ENCODE results near the gene CYP2S1.

The CYP2S1 gene

DNA sequence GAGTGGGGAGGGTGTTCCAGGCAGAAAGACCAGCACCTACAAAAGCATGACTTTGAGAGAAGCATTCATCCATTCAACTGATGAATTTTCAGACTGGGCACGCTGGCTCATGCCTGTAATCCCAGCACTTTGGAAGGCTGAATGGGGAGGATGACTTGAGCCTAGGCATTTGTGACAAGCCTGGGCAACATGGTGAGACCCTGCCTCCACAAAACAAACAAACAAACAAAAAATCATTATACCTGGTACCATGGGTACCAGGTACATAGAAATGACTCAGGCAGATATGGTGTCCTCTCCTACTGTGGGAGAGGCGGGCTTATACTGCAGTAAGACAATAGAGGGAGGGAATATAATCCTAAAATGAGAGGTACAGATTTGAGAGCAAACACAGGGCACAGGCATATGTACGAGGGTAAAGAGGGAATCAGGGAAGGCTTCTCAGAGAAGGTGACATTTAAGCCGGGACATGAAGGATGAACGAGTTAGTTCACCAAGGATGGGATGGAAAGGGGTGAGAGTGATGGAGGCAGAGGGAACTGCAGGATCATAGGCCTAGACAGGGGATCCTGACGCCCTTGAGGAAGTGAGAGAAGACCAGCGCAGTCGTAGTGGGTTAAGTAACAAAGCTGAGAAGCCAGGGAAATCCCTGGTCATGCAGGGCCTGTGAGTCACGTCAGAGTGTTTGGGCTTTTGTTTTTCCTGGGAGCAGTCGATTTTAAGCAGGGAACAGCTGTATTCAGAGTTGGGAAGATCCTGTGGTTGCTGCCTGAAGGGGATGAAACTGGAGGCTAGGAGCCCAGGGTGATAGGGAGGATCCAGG is 2.9 kb downstream of the CYP2S1 start:
- no peak for FAIRE-seq

DNA sequence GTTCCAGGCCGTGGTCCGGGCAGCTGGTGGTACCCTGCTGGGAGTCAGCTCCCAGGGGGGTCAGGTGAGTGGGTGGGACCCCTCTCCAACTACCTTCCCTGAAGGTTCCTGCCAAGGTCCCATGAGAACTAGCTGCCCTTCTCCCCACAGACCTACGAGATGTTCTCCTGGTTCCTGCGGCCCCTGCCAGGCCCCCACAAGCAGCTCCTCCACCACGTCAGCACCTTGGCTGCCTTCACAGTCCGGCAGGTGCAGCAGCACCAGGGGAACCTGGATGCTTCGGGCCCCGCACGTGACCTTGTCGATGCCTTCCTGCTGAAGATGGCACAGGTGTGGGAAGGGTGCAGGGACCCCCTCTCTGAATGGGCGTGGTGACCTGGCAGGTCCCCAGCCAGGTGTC is 5.5 kb downstream of the CYP2S1 start:
- no peak for FAIRE-seq

DNA sequence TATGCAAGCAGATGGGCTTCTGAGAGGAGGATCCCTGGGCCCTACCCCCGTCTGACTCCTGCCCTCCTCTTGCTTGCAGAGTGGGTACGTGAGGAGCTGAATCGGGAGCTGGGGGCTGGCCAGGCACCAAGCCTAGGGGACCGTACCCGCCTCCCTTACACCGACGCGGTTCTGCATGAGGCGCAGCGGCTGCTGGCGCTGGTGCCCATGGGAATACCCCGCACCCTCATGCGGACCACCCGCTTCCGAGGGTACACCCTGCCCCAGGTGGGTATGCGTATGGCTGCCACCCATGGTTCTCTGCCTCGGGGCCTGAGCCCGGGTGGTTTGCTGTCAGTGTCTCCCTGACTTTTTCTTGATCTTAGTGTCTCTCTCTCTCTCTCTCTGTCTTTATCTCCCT is 10.4 kb downstream of the CYP2S1 start:
- no peak for FAIRE-seq

DNA sequence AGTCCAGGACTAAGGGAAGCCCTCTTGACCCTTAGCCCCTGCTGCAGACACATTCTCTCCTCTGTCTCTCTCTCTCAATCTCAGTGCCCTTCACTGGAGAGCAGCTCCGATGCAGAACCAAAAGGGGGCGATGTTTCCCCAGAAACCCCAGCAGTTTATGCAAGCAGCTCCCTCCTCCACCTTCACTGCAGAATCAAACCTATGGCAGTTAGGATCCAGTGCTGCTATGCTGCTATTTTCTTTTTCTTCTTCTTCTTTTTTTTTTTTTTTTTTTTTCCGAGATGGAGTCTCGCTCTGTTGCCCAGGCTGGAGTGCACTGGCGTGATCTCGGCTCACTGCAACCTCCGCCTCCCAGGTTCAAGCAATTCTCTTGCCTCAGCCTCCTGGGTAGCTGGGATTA is 11.3 kb downstream of the CYP2S1 start:
- FAIRE-seq, result peak; percentile 30

DNA sequence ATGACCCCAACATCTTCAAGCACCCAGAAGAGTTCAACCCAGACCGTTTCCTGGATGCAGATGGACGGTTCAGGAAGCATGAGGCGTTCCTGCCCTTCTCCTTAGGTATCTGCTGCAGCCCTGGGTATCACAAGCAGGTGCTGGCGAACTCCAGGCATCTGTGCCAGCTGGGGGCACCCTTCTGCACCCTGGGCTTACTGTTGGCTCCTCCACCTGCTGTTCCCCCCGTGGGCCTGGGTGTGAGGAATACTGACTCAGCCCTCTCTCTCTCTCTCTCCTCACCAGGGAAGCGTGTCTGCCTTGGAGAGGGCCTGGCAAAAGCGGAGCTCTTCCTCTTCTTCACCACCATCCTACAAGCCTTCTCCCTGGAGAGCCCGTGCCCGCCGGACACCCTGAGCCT is 13.0 kb downstream of the CYP2S1 start:
- FAIRE-seq, result no peak

DNA sequence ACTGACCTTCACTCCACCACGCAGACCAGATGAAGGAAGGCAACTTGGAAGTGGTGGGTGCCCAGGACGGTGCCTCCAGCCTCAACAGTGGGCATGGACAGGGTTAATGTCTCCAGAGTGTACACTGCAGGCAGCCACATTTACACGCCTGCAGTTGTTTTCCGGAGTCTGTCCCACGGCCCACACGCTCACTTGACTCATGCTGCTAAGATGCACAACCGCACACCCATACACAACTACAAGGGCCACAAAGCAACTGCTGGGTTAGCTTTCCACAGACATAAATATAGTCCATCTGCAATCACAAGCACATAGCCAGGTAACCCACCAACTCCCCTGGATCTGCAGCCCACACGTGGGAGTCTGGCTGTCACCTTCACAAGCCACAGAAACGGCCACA is 13.4 kb downstream of the CYP2S1 start:
- no peak for FAIRE-seq

DNA sequence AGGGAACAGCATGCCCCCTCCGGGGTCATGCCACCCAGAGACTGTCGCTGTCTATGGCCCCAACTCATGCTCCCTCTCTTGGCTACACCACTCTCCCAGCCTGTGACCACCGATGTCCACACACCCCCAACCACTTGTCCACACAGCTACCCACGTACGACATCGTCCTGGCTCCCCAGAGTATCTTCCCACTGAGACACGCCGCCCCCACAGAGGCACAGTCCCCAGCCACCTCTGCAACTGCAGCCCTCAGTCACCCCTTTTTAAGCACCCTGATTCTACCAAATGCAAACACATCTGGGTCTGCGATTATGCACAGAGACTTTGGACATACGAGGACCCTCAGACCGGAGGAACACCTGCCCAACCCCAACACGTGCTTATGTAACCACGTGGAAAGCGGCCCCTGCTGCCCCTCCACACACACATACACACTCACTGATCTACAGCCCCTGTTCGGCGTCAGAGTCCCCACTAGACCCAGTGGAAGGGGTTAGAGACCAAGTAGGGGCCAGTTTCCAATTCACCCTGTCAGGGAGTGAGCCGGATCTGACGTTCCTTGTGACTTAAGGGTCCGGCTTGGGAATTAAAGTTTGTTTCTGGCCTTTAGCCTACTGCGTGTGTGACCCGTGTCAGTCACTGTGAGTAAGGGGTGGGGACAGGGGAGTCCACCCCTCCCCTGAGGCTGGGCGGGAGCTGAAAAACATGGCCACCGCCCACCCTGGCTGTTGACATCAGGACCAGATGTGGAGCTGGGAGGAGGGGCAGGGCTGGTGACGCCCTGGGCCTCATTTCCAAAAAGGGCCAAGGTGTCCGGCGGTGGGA is 14.1 kb downstream of the CYP2S1 start:
- no peak for FAIRE-seq

DNA sequence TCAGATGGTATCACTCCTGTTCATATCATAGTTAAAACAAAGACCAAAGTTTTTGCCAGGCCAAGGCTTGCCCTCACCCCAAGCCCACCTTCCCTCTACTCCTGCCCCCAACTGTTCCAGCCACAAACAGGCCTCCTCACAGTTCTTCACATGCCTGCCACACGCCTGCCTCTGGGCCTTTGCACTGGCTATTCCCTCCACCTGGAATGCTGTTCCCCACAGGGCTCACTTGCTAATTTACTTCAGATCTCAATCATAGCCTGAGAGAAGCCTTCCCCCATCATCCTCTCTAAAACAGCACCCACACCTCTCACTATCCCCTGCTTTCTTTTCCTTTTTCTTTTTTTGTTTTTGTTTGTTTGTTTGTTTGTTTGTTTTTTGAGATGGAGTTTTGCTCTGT is 21.1 kb downstream of the CYP2S1 start:
- FAIRE-seq, result no peak

DNA sequence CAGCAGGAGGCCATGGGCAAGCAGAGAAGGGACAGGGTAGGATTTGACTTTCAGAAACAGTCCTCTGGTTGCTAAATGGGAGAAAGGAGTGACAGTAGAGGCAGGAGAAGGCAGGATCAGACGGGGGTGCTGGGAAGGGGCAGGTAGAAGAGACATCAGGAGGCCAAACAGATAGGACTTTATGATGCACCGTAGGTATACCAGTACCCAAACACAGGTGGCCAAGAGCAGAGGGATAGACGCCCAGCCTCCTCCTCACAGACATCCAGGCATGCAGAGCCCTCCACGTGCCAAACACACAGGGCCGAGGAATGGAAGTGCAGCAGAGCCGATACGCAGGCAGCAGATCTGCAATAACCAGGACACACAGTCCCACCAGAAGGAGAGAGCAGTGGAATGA is 24.7 kb downstream of the CYP2S1 start:
- FAIRE-seq, result no peak

DNA sequence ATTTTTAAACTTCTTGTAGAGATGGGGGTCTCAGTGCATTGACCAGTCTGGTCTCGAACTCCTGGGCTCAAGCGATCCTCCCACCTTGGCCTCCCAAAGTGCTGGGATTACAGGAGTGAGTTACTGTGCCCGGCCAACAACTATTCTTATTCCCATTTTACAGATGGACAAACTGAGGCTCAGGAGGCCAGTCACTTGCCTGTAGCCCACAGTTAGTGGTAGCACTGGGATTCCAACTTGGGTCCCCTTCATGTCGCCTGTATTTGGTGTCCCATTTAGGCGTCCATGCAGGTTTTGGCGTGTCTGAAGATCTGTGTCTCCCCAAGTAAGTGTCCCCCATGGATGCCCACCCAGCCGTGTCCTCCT is 25.2 kb downstream of the CYP2S1 start:
- FAIRE-seq, result no peak

DNA sequence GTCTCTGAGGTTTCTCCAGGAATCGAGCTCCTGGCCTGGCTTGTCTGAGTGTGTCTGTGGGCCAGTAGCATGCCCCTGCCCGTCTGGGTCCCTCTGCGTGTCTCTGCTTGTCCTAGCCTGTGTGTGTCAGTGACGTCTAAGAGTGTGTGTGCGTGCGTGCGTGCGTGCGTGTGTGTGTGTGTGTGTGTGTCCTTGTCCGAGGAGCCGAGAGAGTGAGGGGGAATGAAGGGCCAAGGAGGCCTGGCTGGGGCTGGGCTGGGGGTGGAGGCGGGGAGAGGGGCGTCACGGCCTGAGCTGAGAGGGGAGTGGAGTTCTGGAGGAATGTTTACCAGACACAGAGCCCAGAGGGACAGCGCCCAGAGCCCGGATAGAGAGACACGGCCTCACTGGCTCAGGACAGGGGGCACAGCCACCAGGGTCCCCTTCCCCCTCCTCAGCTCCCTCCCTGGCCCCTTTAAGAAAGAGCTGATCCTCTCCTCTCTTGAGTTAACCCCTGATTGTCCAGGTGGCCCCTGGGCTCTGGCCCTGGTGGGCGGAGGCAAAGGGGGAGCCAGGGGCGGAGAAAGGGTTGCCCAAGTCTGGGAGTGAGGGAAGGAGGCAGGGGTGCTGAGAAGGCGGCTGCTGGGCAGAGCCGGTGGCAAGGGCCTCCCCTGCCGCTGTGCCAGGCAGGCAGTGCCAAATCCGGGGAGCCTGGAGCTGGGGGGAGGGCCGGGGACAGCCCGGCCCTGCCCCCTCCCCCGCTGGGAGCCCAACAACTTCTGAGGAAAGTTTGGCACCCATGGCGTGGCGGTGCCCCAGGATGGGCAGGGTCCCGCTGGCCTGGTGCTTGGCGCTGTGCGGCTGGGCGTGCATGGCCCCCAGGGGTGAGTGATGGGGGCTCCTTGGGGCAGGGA is 25.8 kb downstream of the CYP2S1 start, which contains the start of gene AXL:
AXL (plus strand) TSS at position 609 of the 893 bp plus-strand sequence; CDS start at position 779, 170 bp downstream.
- no peak for FAIRE-seq

DNA sequence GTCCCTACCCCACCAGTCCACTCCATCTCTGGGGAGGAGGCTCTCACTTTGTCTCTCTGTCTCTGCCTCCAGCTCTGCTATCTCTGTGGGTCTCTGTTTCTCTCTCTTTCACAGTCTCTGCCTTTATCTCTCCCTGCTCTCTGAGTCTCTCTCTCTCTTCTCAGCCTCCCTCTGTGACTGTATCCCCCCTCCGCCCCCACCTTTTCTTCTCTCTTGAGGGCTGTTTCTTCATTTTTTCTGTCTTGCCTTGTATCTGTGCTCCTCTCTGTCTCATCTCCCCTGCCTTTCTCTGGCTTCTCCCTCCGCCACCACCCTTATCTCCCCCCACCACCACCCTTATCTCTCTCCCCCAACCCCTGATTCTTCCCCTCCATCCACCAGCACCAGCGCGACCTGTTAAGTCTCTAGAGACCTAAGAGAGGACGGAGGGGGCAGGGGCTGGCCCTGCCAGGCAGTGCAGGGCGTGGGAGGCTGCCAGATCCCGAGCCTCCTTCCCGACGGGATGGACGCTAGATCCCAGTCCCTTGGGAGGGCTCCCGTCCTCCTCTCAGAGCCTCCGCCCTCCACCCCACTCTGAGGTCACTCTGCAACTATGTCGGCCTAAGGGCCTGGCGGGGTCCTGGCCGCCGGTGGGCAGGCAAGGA is 27.0 kb downstream of the CYP2S1 start:
- FAIRE-seq, result no peak

DNA sequence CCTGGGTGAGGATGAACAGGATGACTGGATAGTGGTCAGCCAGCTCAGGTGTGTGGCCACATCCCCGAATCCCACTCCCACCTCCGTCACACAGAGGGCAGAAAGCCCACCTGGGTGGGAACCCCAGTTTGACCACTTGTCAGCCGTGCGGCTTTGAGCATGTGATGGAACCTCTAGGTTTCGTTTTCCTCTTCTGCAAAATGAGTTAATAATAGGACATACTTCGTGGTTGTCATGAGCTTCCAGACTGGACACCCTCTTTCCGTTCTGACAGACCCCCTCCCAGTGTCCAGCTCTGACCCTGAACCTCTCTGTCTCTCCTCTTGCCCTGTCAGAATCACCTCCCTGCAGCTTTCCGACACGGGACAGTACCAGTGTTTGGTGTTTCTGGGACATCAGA is 27.8 kb downstream of the CYP2S1 start:
- FAIRE-seq, result no peak

DNA sequence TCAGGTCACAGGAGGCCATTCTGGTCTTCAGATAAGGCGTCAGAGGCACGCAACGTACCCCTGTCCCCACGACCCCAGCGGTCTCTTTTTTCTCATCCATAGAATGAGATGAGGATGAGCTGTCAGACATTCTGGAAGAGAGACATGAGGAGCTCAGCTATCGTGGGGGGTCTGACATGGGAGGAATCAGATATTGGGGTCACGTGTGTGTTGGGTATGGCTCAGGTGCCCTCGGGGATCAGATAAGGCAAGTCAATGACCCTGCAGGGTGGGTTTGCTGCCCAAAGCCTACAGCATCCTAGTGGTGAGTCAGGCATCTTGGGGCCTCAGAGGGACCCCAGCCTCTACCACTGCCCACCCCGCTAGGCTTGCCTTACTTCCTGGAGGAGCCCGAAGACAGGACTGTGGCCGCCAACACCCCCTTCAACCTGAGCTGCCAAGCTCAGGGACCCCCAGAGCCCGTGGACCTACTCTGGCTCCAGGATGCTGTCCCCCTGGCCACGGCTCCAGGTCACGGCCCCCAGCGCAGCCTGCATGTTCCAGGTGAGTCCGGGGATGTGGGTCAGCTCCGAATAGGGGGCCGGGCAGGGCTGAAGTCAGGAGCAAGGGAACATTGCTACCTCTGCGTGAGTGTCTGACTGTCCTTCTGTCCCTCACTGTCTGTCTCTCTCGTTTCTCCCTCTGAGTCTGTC is 28.6 kb downstream of the CYP2S1 start:
- no peak for FAIRE-seq

DNA sequence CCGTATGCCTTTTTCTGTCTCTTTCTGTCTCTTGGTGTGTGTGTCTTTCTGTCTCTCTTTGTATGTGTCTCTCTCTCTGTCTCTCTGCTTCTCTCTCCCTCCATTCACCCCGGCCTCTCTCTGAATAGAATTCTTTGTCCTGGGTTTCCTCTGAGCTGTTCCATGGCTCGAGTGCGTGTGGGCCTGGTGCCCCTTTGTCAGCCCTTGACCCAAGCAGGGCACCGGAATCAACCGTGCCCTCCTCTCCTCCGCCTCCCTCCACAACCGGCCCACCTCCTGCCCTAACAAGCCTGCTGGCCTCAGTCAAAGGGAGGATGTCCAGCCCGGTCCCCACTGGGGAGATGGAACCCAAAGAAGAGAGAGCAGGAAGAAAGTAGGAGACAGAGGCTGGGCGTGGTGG is 29.2 kb downstream of the CYP2S1 start:
- FAIRE-seq, result no peak

DNA sequence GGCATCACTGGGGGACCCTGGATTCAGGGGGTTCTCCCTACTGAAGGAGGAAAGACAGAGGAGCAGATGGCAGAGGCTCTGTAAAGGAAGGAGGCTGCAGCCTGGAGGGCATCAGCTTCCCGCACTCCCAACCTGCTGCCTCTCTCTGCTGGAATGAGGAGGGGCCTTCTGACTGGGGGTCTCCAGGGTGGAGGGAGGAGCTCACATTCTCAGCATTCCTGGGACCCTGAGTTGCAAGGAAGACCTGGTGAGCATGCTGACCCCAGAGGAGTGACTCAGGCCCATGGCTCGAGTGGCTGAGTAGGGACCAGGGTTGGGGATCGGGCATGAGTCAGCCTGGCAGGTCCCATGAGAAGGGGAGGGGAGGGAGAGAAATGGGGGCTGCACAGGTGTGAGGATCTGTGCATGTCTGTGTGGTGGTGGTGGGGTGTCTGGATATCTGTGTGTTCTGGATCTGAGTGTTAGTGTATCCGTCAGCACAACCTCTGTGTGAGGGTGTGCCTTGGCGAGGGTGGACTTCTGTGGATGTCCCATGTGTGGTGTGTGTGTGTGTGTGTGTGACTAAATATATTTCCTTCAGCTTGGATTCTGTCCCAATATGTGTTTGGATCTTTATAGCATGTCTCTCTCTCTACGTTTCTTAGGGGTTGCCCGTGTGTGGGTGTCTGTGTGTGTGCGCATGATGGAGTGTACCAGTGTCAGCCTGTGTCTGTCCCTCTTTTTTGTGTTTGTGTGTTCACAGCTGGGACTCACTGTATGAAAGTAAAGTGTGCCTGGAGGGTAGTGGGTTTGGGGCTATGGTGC is 30.6 kb downstream of the CYP2S1 start:
- no peak for FAIRE-seq

DNA sequence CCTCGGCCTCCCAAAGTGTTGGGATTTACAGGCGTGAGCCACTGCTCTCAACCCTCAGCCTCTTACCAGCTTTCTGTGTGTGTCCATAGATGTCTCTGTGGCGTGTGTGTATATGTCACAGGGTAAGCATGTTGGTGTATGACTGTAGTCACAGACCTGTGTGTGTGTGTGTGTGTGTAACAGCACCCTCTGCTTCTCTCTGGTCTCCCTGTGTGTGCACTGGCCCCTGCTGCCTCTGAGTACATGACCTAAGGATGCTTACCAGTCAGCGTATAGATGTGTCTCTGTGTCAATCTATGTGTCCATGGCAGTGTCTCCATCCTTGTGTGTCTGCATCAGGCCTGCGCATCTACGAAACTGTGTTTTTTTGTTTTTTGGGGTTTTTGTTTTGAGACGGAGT is 31.6 kb downstream of the CYP2S1 start:
- no peak for FAIRE-seq

DNA sequence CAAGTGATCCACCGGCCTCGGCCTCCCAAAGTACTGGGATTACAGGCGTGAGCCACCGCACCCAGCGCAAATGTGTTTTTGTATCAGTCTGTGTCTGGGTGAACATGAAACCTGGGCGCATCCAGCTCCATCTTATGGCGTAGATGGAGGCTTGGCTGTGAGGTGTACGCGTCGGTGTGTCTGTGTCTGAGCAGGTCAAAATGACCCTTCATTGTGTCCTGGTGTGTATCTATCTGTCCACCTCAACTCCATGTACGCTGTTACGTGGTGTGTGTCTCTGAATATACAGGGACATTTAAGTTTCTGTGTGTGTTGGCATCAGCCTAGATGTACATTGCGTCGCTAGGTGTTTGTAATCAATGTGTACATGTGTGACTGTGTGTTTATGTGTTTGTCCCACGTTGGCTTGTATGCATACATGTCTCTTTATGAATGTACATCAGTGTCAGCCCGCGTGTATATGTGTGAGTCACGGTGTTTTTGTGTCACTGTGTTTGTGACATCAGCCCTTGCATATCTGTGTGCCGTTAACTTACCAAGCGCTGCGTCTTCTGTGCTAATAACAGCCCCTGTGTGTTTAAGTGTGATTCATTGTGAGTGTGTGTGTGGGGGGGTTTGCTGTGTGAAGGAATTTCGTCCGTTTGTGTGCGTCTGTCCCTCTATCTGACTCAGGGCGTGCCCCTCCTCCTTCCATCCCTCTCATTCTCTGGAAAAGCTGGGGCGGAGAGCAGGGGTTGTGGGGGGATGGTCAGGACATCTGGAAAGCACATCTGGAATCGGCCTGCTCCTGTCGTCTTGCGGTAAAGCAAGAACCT is 32.4 kb downstream of the CYP2S1 start:
- FAIRE-seq, result no peak

DNA sequence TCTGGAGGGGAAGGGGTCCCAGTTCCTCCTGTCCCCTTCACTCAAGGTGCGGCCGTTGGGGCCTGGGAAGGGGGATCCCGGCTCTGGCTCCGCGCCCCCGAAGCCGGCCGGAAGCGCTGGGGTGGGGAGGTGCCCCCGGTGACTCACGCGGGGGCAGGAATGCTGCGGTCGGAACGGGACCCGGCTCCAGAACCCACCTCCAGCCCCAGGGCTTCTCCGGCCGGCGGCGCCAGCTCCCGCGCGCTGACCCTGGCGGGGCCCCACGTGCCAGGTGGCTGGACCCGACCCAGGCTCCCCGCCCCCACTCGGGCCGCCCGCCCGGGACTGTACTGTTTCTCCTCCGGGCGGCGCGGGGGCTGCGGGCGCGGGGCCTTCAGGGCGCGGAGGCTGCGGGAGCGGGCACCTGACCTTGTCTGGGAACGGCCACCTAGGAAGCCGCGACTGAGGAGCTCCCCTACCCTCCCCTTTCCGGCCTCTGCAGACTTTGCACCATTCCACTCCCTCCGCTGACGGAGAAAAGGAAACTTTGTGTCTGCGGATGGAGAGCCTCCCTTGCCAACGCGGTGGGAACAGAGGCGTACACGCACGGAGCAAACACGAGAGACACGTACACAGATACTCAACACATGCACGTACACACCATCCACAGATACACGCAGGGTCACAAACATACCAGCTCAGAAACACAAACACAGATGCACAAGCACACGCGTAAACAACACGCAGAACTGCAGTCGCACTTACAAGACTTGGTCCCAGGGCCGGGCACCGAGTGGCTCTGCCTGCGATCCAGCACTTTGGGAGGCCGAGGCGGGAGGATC is 33.2 kb downstream of the CYP2S1 start:
- no peak for FAIRE-seq
